ENCODE measurements around the gene SPNS2. TPM values are rescaled to one million over a fixed set of nuclear protein-coding genes. Genes with fewer than 3 reads are reported as not detected.

SPNS2 gene
- total RNA-seq, 1 experiment from 2014 or later = 0.33 TPM

DNA sequence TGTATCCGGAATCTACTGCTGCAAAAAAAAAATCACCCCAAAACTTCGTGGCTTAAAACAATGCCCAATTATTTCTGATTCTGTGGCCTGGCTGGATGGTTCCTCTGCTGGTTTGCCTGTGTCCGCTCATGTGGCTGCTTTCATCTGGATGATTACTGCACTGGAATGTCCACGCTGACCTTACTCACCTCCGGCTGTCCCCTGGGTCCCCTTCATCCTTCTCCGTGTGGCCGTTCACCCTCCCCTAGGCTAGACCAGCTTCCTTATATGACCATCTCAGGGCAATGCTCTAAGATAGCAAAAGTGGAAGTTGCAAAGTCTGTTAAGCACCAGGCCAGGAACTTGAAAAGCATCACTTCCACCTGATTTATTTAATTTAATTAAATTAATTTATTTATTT lies 31.4 kb upstream of the SPNS2 start:
- H3K27me3 Mint-ChIP-seq (ENCODE audit: low read depth) = peaks cover 2% of the 10 kb centered on the region; the same call in 1 of the 2 replicates
- Histone ChIP-seq H3K79me2 (ENCODE audit: insufficient read depth, low read length) (no peaks in the 10 kb centered on the region), H4K5ac (ENCODE audit: insufficient read length, low read depth, low read length) (no peak overlapping the region), H2BK12ac (ENCODE audit: insufficient read length, low read depth, low read length) (no peak overlapping the region), H3K4me2 (ENCODE audit: insufficient read depth, insufficient read length, low read length) (no peak overlapping the region), H2BK120ac (ENCODE audit: low read depth, low read length, poor library complexity, severe bottlenecking) (no peak overlapping the region), H3K14ac (ENCODE audit: insufficient read depth, low read length) (no peak overlapping the region), H3K79me1 (ENCODE audit: insufficient read depth, low read depth, low read length, poor library complexity, severe bottlenecking) (no peaks in the 10 kb centered on the region), H3K9me3 (ENCODE audit: control insufficient read depth, low read depth, low read length) (no peaks in the 10 kb centered on the region), H4K20me1 (ENCODE audit: control insufficient read depth, insufficient read depth, insufficient read length) (no peaks in the 10 kb centered on the region), H3K4ac (ENCODE audit: low read depth, low read length) (no peak overlapping the region), H4K8ac (replicated peaks; ENCODE audit: insufficient read length, low read depth, low read length) (no peak overlapping the region), H3K27ac (ENCODE audit: insufficient read length, low read depth, low read length) (no peak overlapping the region), H3K27me3 (ENCODE audit: insufficient read depth, low read length) (no peaks in the 10 kb centered on the region), H3K18ac (ENCODE audit: insufficient read length, low read depth, low read length) (no peak overlapping the region), H2AK5ac (ENCODE audit: insufficient read length, low read length) (no peak overlapping the region), H2AFZ (ENCODE audit: low read length) (no peak overlapping the region), H3K9ac (ENCODE audit: extremely low read depth, insufficient read length, low read length) (no peak overlapping the region), H3K4me1 (ENCODE audit: insufficient read depth, low read length) (no peaks in the 10 kb centered on the region), H2BK5ac (ENCODE audit: insufficient read length, low read length) (no peak overlapping the region), H3K56ac (ENCODE audit: insufficient read length, low read depth, low read length) (no peak overlapping the region), H3T11ph (ENCODE audit: low read length) (no peak overlapping the region), H2BK15ac (ENCODE audit: low read depth, low read length) (no peak overlapping the region), H3K23me2 (ENCODE audit: insufficient read length, low read depth, low read length, poor library complexity, severe bottlenecking) (no peaks in the 10 kb centered on the region), H4K91ac (ENCODE audit: insufficient read length, low read depth, low read length) (no peak overlapping the region), H2BK20ac (ENCODE audit: low read depth, low read length, poor library complexity, severe bottlenecking) (no peak overlapping the region), H3K23ac (ENCODE audit: insufficient read length, low read depth, low read length) (no peak overlapping the region)
- H3K9me3 Mint-ChIP-seq = peaks cover 3 to 6% of the 10 kb centered on the region in 2 experiments; a peak in 3 of 5 replicates
- H3K36me3 Mint-ChIP-seq (ENCODE audit: insufficient read depth in 1 of 3, low read depth in 3 of 3) = no peaks in the 10 kb centered on the region
- no peak for DNase-seq
- TF ChIP-seq, protein P1, sequence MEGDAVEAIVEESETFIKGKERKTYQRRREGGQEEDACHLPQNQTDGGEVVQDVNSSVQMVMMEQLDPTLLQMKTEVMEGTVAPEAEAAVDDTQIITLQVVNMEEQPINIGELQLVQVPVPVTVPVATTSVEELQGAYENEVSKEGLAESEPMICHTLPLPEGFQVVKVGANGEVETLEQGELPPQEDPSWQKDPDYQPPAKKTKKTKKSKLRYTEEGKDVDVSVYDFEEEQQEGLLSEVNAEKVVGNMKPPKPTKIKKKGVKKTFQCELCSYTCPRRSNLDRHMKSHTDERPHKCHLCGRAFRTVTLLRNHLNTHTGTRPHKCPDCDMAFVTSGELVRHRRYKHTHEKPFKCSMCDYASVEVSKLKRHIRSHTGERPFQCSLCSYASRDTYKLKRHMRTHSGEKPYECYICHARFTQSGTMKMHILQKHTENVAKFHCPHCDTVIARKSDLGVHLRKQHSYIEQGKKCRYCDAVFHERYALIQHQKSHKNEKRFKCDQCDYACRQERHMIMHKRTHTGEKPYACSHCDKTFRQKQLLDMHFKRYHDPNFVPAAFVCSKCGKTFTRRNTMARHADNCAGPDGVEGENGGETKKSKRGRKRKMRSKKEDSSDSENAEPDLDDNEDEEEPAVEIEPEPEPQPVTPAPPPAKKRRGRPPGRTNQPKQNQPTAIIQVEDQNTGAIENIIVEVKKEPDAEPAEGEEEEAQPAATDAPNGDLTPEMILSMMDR (conservative IDR thresholded peaks at IDR 0.05) = no peak
- no peak overlapping the region for H3K4me3 Mint-ChIP-seq
- no peak overlapping the region for H3K27ac Mint-ChIP-seq
- peaks cover 3% of the 10 kb centered on the region in 2 experiments; a peak in 3 of 4 replicates for H3K4me1 Mint-ChIP-seq
- no CpG with 5 or more reads among the region's 7 CpGs for WGBS (ENCODE audit: extremely low coverage, insufficient read length, low lambda C conversion rate)
